Subcutaneous adipose tissue (tissue), 4 donors: Measurements from ENCODE around the gene MAP3K5. TPM values are rescaled to one million over a fixed set of nuclear protein-coding genes. Genes with fewer than 3 reads are reported as not detected.

Experiments used
- total RNA-seq, 4 donors: library from RNA; depleted of rRNA; stranded (reverse); fragments of >200 nt; gene quantifications; one replicate each; pipeline ENCODE4 v1.1.0, GENCODE V29; 2016
- TF ChIP-seq, protein P1 (sequence below): fragments of 450-650 bp; IDR thresholded peaks from one replicate; pipeline ENCODE4 v1.5.1; 2016; ENCODE audit warnings: low read depth, mild to moderate bottlenecking, control low read depth, antibody characterized with exemption, moderate library complexity

The MAP3K5 gene
- total RNA-seq, 4 donors from 2014 or later: 20.9 to 44.0 (median 37.1) TPM

DNA sequence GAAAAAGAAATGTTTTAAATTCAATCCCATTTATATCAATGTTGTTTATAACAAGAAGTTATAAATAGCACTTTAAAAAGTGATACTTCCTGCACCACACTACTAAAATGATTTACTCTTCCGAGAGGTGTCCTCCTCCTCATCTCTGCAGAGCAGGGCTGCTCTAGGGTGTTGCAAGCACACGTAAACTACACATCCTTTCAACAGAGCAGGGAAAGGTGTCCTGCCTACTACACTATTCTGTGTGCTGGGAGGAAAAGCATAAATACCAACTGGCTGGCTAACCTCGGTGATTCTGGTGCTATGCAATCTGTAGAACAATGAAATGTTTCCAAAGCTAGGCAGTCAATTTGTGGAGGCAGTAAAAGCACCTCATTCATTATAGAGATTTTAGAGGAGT, 152.6 kb downstream of the MAP3K5 start:
- TF ChIP-seq, protein P1, sequence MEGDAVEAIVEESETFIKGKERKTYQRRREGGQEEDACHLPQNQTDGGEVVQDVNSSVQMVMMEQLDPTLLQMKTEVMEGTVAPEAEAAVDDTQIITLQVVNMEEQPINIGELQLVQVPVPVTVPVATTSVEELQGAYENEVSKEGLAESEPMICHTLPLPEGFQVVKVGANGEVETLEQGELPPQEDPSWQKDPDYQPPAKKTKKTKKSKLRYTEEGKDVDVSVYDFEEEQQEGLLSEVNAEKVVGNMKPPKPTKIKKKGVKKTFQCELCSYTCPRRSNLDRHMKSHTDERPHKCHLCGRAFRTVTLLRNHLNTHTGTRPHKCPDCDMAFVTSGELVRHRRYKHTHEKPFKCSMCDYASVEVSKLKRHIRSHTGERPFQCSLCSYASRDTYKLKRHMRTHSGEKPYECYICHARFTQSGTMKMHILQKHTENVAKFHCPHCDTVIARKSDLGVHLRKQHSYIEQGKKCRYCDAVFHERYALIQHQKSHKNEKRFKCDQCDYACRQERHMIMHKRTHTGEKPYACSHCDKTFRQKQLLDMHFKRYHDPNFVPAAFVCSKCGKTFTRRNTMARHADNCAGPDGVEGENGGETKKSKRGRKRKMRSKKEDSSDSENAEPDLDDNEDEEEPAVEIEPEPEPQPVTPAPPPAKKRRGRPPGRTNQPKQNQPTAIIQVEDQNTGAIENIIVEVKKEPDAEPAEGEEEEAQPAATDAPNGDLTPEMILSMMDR: no peak

DNA sequence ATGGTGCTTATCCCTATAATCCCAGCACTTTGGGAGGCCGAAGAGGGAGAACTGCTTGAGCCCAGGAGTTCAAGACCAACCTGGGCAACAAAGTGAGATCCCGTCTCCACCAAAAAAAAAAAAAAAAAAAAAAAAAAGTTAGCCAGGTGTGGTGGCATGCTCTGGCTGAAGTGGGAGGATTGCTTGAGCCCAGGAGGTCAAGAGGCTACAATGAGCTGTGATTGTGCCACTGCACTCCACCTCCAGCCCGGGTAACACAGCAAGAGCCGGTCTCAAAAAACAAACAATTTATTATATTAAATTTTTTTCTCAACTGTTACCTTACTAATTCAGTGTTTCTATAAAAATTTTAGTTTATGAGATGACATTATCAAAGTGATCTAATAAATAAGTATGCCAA, 156.7 kb downstream of the MAP3K5 start:
- TF ChIP-seq, protein P1: no peak

DNA sequence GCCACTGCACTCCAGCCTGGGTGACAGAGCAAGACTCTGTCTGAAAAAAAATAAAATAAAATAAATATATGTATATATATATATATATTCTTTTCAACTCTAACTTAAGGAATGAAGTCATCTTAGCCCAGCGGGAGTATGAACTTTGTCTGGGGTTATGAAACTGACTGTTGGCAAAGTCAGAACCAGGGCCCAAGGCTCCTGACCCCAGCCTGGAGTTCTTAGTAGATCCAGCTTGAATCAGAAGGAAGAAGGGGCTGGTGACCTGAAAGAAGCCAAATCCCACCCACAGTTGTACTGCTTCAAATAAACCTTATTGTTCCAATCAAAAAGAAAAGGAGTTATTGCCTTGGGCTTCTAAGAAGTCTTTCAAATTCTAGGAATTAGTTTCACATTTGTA, 158.9 kb downstream of the MAP3K5 start:
- TF ChIP-seq, protein P1: no peak

DNA sequence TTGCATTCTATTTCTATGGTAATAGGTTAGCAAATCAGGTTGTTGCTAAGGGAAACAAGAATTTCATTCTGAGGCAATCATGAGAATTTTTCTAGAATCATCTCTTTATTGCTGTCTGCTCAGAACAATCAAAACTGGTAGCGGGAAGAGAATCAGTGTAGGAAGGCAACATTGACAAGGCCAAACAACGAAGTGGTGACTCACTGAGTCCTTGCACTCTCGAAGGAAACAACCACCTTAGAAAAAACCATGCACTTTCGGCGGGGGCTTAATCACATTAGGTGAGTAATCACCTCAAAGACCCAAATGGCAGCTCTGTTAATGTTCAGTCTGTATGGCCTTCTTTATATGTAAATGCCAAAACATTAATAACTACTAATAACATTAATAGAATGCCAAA, 163.3 kb downstream of the MAP3K5 start:
- TF ChIP-seq, protein P1: no peak

DNA sequence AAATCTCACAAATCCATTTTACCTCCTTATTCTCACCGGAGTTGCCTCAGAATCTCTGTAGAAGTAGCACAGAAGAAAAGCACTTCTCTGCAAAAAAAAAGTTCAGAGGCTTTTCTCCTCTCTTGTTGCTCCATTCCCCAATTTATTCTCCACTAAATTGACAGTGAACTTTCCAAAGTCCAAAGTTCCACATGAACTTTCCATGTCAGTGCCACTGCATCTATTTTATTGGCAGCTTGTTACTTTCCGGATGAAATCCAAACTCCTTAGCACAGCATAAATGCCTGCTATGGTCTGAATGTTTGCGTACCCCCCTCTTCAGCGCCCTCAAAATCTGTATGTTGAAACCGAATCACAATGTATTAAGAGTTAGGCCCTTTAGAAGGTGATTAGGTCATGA, 165.1 kb downstream of the MAP3K5 start:
- TF ChIP-seq, protein P1: no peak

DNA sequence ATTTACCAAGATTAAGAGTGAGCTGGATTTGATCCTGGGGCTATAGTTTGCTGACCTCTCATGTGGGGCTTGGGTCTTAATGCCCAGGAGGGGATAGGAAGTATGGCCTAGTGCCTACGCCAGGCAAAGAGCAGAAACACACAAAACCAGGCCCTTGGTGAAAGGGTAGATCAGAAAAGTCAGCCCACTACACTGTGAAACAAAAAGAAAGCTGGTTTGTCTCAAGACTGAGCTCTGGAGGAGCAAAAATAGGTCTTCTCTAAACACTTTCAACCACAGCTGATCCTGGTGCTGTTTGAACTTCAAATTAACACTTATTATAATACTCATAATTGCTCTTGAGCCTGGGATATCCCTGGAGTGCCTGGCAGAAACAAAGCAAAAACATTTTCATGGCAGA, 167.0 kb downstream of the MAP3K5 start:
- TF ChIP-seq, protein P1: no peak

DNA sequence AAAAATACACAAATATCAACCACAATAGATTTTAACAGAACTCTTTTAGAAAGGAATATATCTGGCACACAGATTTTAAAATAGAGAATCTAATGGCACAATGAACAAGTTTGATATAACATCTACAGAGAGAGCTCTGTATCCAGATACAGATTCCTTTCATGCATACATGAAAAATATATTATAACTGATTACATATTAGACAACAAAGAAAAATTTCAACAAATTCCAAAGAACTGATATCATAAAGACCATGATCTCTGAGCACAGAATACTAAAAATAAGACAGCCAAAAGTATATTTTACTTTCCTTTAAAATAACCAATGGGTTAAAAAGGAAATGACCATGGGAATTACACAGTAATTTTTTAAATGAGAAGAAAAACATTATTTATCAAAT, 167.9 kb downstream of the MAP3K5 start:
- TF ChIP-seq, protein P1: no peak
